Aorta (tissue), 5 donors: ENCODE data around the gene MSI2. TPM values are rescaled to one million over a fixed set of nuclear protein-coding genes. Genes with fewer than 3 reads are reported as not detected.
A peak's percentile ranks its signal among the peaks of the same experiment; 100 is the strongest.

ENCODE experiments used
- ATAC-seq: fragments of 200-7000 bp; cut with Tn5 transposase; one replicate; pipeline ENCODE4 v1.9.1; 2022; ENCODE audit warnings: moderate library complexity; ENCODE audit not compliant: low FRiP score
- DNase-seq, 2 donors: peaks; one replicate each; pipeline ENCODE4 v3.0.0-alpha.2; 2020
- H3K27ac ChIP-seq, 2 donors: one replicate each; pipeline ENCODE4 v1.5.1; 2013; ENCODE audit warnings: low read length in 2 of 2, mild to moderate bottlenecking in 2 of 2, moderate library complexity in 2 of 2, control low read depth in 1 of 2, inconsistent platforms in 1 of 2, low read depth in 1 of 2
- H3K27me3 ChIP-seq, 2 donors: one replicate each; pipeline ENCODE4 v1.6.1; 2013; ENCODE audit warnings: control low read depth in 1 of 2, low read length in 1 of 2, mild to moderate bottlenecking in 1 of 2, moderate library complexity in 1 of 2; ENCODE audit not compliant: insufficient read depth in 2 of 2, control insufficient read depth in 1 of 2
- H3K36me3 ChIP-seq, 2 donors: one replicate each; pipeline ENCODE4 v1.6.1; 2013; ENCODE audit warnings: control low read depth in 1 of 2, low read length in 1 of 2, mild to moderate bottlenecking in 1 of 2; ENCODE audit not compliant: insufficient read depth in 2 of 2, control insufficient read depth in 1 of 2
- H3K4me1 ChIP-seq, 2 donors: one replicate each; pipeline ENCODE4 v1.6.1; 2013; ENCODE audit warnings: low read length in 2 of 2, control low read depth in 1 of 2, mild to moderate bottlenecking in 1 of 2, moderate library complexity in 1 of 2; ENCODE audit not compliant: insufficient read depth in 2 of 2, control insufficient read depth in 1 of 2
- H3K4me3 ChIP-seq, 2 donors: one replicate each; pipeline ENCODE4 v1.5.1; 2013; ENCODE audit warnings: low read length in 2 of 2, control low read depth in 1 of 2, mild to moderate bottlenecking in 1 of 2
- H3K9me3 ChIP-seq: one replicate; pipeline ENCODE4 v1.6.1; 2013; ENCODE audit warnings: mild to moderate bottlenecking, low read length; ENCODE audit not compliant: control insufficient read depth
- WGBS, 2 donors: extraction: QIAGEN DNeasy Blood & Tissue Kit; methylation state at CpG; one replicate each; pipeline ENCODE4 v1.1.7; 2013; 5-methylcytosine and 5-hydroxymethylcytosine counted together
- intact Hi-C, 2 donors: fragments of 100-400 bp; cut with DNase I; formaldehyde crosslinking; loops; one replicate each; pipeline versions ENCODE4 v1.14.2 to v1.15.0; 2022
- polyA plus RNA-seq, 2 donors: library from polyadenylated mRNA; stranded (reverse); fragments of 200-250 nt; gene quantifications; one replicate each; pipeline ENCODE4 v1.2.3, GENCODE V29; 2013
- total RNA-seq, 2 donors: library from RNA; stranded (reverse); fragmentation: NEBNext Ultra II Directional; extraction: Animal tissue kit (Norgen Biotek cat#: 25700); gene quantifications; one replicate each; pipeline ENCODE4 v1.2.1, GENCODE V29; 2021
- donor health status: healthy with polysubstance abuse.
- donor health status: Bipolar disorder and iron deficiency.
- donor health status: DM: no; HTN: no; CAD: no.
- donor health status: DM: no; HTN: no; CAD: no.
- donor health status: DM: yes; HTN: yes; CAD: no.

MSI2 gene
- total and polyA plus RNA-seq, 4 donors: 9.3 to 48.2 (median 29.1) TPM

DNA sequence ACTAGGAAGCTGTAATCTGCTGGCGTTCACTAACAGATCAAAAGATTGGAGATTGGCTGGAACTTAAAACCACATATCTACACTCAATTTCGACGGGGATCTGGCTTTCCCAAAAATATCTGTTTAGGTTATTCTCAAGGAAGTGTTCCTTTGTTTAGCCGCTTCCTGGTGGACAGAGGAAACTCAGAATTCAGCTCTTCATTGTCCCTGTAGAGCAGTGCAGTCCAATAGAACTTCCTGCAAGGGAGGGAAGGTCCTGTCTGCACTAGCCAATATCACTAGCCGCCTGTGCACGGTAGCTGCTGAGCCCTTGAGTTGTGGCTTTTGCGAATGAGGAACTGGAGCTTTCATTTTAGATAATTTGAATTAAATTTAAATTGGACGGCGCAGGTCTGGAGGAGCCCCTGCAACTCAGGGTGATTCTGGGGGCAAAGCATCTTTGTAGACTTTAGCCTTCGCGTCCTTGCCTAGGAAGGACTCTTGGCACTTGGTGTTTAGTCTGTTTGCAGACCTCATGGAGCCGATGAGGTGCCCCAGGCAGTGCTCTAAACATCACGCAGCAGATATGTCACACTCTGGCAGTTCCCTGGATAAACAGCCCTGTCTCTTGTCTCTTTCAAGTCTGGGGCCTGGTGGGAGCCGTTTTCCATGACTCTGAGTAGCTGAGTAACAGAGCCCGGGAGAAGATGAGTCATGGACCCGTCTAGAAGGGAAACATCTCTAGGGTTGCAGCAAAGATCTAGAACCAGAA lies 366.5 kb downstream of the MSI2 start:
- Histone ChIP-seq H3K9me3 (no peaks in the 10 kb centered on the region), H3K27ac (no peak overlapping the region), H3K4me3 (no peak overlapping the region), H3K4me1 (peaks cover 0 to 4% of the 10 kb centered on the region in 2 donors), H3K36me3 (no peaks in the 10 kb centered on the region), H3K27me3 (no peaks in the 10 kb centered on the region)
- WGBS, 2 donors: 51 to 55% methylated on average over 16 of the region's 16 CpGs
- intact Hi-C loops: no loop called here
- ATAC-seq (no peak), DNase-seq (peak in 1 of 2 donors; percentile 45)

GRCh38 chr17:57623620-57624019 lies 367.3 kb downstream of the MSI2 start:
- ATAC-seq (no peak), DNase-seq (peak in 1 of 2 donors; percentile 43)
- H3K27ac ChIP-seq: no peak overlapping the region
- no peaks in the 10 kb centered on the region for H3K36me3 ChIP-seq
- H3K9me3 ChIP-seq: no peaks in the 10 kb centered on the region
- whole genome bisulfite sequencing, 2 donors: 97 to 98% methylated on average over 11 of the region's 11 CpGs
- H3K4me1 ChIP-seq: peaks cover 0 to 4% of the 10 kb centered on the region in 2 donors
- H3K4me3 ChIP-seq: no peak overlapping the region
- H3K27me3 ChIP-seq: no peaks in the 10 kb centered on the region
- intact Hi-C loops: no loop called here

GRCh38 chr17:57624386-57624785 lies 368.1 kb downstream of the MSI2 start:
- intact Hi-C loops: no loop called here
- Histone ChIP-seq H3K4me3 (no peak overlapping the region), H3K4me1 (peaks cover 0 to 4% of the 10 kb centered on the region in 2 donors), H3K9me3 (no peaks in the 10 kb centered on the region), H3K27me3 (no peaks in the 10 kb centered on the region), H3K36me3 (no peaks in the 10 kb centered on the region), H3K27ac (no peak overlapping the region)
- peak; percentile 19 to 50 for DNase-seq
- 89 to 91% methylated on average over 8 of the region's 8 CpGs for WGBS, 2 donors
- no peak for ATAC-seq

- Histone ChIP-seq H3K4me1 (peaks cover 0 to 4% of the 10 kb centered on the region in 2 donors), H3K27ac (no peak overlapping the region), H3K27me3 (no peaks in the 10 kb centered on the region), H3K36me3 (no peaks in the 10 kb centered on the region), H3K4me3 (no peak overlapping the region), H3K9me3 (no peaks in the 10 kb centered on the region)
- DNase-seq (no peak), ATAC-seq (no peak)
- WGBS, 2 donors: 83 to 95% methylated on average over 1 of the region's 1 CpG
- intact Hi-C loops: no loop called here
Measured at GRCh38 chr17:57625511-57625910, 369.2 kb downstream of the MSI2 start.

GRCh38 chr17:57625957-57626356 lies 369.6 kb downstream of the MSI2 start:
- 94 to 96% methylated on average over 9 of the region's 9 CpGs for WGBS, 2 donors

GRCh38 chr17:57626520-57627210 lies 370.3 kb downstream of the MSI2 start:
- no peaks in the 10 kb centered on the region for H3K4me1 ChIP-seq
- WGBS, 2 donors: 95 to 96% methylated on average over 16 of the region's 16 CpGs
- no peaks in the 10 kb centered on the region for H3K9me3 ChIP-seq
- ATAC-seq (no peak), DNase-seq (no peak)
- no peaks in the 10 kb centered on the region for H3K36me3 ChIP-seq
- no peak overlapping the region for H3K4me3 ChIP-seq
- H3K27me3 ChIP-seq: no peaks in the 10 kb centered on the region
- intact Hi-C loops: no loop called here
- no peak overlapping the region for H3K27ac ChIP-seq

More at GRCh38 chr17:57625957-57626356, 369.6 kb downstream of the MSI2 start:
- ATAC-seq (no peak), DNase-seq (no peak)
- Histone ChIP-seq H3K4me3 (no peak overlapping the region), H3K36me3 (no peaks in the 10 kb centered on the region), H3K27me3 (no peaks in the 10 kb centered on the region), H3K27ac (no peak overlapping the region), H3K4me1 (no peaks in the 10 kb centered on the region), H3K9me3 (no peaks in the 10 kb centered on the region)
- intact Hi-C loops: no loop called here

- no peaks in the 10 kb centered on the region for H3K36me3 ChIP-seq
- no peak for DNase-seq
Measured at GRCh38 chr17:57627591-57627990, 371.3 kb downstream of the MSI2 start.

DNA sequence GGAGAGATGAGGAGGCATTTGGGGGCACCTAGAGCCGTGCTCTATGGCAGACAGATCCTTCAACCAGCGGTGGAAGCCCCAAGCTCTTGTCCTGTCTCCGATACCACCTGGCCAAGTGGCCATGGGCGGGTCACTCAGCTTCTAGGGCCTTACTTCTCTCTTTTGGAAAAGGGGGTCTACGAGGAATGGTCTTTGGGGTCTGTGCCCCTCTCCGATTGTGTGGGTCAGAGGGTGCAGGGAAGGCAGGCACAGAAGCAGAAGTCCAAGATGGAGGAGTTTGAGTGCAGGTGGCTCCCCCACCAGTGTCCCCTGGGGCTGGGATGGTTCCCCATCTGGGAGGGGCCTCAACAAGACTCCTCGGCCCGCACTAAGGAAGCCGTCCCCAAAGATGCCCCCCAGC lies 372.1 kb downstream of the MSI2 start:
- no peaks in the 10 kb centered on the region for H3K36me3 ChIP-seq
- no peaks in the 10 kb centered on the region for H3K9me3 ChIP-seq
- intact Hi-C loops: no loop called here
- H3K27me3 ChIP-seq: no peaks in the 10 kb centered on the region
- H3K4me1 ChIP-seq: no peaks in the 10 kb centered on the region
- DNase-seq: no peak
- no peak for ATAC-seq
- WGBS, 2 donors: 97 to 99% methylated on average over 9 of the region's 9 CpGs
- H3K4me3 ChIP-seq: no peak overlapping the region
- H3K27ac ChIP-seq: no peak overlapping the region

More at GRCh38 chr17:57627591-57627990, 371.3 kb downstream of the MSI2 start:
- intact Hi-C loops: no loop called here
- 93 to 96% methylated on average over 10 of the region's 10 CpGs for WGBS, 2 donors
- Histone ChIP-seq H3K27ac (no peak overlapping the region), H3K9me3 (no peaks in the 10 kb centered on the region), H3K4me3 (no peak overlapping the region), H3K4me1 (no peaks in the 10 kb centered on the region), H3K27me3 (no peaks in the 10 kb centered on the region)
- ATAC-seq: no peak

GRCh38 chr17:57629470-57629869 lies 373.1 kb downstream of the MSI2 start:
- DNase-seq: peak in 1 of 2 donors; percentile 30
- WGBS, 2 donors: 93 to 94% methylated on average over 8 of the region's 8 CpGs
- Histone ChIP-seq H3K4me1 (no peaks in the 10 kb centered on the region), H3K27me3 (no peaks in the 10 kb centered on the region), H3K27ac (no peak overlapping the region), H3K4me3 (no peak overlapping the region), H3K36me3 (no peaks in the 10 kb centered on the region), H3K9me3 (no peaks in the 10 kb centered on the region)
- no peak for ATAC-seq
- intact Hi-C loops: no loop called here
